Astrocyte of the hippocampus (primary cell): ENCODE data around the gene ST3GAL3.

Experiments
- DNase-seq: peaks from one replicate; pipeline ENCODE4 v3.0.0; 2011; ENCODE audit warnings: low read depth, low spot score

ST3GAL3 gene

GRCh38 chr1:43938383-43938782 is 231.0 kb downstream of the ST3GAL3 start:
- DNase-seq: no peak

DNA sequence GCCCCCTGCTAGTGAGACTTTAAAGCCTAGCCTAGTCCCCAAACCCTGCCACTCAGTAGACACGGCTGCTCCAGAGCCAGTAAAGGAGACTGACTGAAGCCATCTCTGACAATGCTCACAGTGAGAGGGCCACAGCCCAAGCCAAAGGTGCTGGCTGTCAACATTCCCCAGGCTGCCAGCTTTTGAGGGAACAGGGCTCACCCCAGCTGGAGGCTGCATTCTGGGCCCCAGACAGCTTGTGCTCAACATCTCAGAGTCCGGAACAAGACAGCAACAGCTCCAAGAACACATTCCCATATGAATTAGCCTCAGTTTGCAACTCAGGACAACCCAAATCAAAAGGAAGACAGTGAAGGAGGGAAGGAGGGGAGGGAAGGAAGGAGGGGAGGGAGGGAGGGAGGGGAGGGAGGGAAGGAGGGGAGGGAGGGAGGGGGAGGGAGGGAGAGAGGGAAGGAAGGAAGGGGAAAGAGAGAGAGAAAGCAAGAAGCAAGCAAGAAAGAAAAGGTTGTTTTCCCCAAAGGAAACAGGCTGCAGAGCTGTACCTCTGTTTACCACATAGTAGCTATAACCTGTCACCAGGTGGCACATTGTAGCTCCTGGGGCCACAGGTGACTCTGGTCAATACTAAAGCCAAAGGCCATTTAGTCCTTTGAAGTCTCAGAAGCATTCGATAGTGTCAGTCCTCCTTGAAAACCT is 231.7 kb downstream of the ST3GAL3 start:
- no peak for DNase-seq

GRCh38 chr1:43942411-43942810 is 235.1 kb downstream of the ST3GAL3 start:
- DNase-seq: no peak

DNA sequence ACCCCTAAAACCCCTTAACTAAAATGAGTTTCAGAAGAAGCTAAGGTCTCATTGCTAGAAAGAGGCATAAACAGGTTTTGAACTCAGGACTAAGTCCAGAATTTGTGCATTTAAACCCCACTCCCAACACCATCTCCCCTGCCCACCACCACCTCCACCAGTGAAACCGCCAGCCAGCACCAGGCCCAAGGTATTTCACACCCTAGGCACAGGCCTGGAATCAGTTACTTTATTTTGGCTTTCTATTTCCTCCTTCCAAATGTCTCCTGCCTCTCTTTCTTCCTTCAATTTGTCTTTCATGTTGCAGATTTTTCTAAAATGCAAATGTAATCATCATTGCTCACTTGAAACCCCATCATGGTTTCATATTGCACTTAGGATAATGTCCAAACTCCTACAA is 237.5 kb downstream of the ST3GAL3 start:
- DNase-seq: no peak

- no peak for DNase-seq
These were observed 238.4 kb downstream of the ST3GAL3 start for GRCh38 chr1:43945674-43946235.

DNA sequence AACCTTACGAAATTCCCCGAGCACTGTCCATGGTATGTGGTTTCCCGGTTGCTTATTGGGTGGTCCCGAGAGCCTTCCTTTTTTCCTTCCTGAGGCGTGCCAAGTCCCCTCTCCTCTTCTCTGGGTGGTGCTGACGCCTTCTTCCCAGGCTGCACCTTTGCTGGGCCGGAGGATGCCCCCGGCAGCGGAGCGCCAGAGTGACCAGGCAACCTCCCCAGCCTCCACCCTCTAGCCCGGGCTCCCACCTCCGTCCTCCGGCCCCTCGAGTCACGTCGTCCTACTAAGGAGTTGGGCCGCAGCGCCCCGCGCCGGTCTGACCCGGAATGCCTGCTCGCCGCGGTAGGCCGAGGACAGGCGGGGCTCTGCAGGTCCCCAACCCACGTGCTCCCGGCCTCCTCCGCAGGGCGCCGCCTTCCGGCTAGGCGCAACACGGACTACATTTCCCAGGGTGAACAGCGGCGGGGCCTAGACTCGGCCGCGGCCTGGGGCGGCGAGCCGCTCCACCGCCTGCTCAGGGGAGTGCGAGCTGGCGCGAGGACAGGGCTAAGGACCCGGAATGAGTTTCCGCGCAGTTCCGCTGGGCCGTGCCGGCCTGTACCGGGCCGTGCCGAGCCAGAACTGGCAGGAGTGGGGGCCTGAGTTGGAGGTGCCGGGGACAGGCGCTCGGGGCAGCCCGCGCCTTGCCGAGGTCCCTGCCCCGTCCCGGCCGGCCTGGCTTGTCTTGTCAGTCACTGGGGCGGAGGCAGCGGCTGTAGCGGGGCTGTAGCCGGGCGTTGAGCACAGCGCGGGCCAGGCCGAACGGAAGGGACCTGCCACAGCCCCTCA is 239.1 kb downstream of the ST3GAL3 start, which contains the start of gene IPO13:
IPO13 (plus strand) TSS at position 715 of the 825 bp plus-strand sequence. CDS start 651 bp downstream, outside the sequence.
- DNase-seq: peak; percentile 98

- no peak for DNase-seq
These were observed 239.9 kb downstream of the ST3GAL3 start for GRCh38 chr1:43947061-43947873.

DNA sequence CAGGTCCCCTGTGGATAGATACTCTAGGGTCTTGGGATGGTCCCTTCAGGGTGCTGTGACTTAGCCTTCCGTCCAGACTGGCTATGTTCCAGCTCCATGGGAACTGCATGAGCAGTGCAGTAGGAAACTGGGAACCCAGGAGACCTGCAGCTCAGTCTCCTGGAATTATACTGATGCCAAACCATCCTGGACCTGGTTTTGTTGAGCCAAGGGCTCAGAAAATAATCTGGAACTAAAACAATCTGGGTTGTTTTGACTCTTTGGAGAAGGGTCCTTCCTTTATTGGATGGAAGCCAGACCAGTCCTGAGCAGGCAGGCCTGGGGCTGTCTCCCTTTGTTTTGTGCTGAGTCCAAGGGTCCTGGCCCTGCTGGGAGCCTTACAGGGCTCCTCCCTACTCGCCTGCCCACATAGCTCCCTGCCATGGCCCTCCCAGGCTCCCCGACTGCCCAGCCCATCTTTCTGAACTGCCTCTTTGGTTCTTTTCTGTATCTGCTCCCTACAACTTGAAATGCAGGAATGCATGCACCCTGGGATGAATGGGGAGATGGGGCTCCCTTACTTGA is 240.6 kb downstream of the ST3GAL3 start:
- peak; percentile 21 for DNase-seq

DNA sequence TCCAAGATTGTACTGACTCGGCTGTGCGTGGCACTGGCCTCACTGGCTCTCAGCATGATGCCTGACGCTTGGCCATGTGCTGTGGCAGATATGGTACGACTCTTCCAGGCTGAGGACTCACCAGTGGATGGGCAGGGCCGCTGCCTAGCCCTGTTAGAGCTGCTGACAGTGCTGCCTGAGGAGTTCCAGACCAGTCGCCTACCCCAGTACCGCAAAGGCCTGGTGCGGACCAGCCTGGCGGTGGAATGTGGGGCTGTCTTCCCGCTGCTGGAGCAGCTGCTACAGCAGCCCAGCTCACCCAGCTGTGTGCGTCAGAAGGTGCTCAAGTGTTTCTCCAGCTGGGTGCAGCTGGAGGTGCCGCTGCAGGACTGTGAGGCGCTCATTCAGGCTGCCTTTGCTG is 242.3 kb downstream of the ST3GAL3 start:
- no peak for DNase-seq

DNA sequence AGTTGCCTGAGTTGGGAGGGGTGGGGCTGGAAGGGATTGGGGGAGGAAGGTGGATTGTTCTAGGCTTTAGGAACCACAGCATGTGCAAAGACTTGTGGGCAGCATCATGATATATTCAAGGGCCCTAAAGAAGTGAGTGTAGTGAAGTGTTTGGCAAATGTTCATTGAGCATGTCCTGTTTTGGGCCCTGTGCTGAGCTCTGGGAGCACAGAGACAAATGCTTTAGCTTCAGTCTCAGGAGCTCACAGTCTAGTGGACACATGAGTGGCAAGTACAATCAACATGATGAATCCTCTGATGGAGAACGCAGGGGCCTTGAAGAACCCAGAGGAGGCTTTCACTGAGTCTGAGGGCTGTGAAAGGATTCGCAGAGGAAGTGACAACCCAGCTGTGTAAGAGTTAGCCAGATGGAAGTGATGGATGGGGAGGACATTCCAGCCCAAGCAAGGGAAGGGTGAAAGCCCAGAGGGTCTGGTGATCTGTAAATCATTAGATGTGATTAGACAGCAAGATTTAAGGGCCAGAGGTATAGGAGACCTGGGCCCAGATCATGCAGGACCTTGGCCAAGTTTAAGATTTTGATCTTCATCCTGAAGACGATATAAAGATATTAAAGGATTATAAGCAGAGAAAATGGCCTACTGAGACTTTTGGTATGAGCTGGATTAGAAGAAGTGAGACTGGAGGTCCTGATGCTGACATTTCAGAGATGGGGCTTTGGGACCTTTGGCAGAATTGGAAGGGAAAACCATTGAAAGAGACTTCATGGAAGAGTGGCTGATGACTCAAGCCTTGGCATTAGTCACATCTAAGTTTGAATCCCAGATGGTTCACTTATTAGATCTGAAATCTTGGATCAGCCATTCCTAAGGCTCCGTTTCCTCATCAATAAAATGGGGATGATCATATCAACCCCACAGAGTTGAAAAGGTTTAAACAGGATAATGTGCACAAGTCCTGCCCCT is 244.0 kb downstream of the ST3GAL3 start:
- no peak for DNase-seq

DNA sequence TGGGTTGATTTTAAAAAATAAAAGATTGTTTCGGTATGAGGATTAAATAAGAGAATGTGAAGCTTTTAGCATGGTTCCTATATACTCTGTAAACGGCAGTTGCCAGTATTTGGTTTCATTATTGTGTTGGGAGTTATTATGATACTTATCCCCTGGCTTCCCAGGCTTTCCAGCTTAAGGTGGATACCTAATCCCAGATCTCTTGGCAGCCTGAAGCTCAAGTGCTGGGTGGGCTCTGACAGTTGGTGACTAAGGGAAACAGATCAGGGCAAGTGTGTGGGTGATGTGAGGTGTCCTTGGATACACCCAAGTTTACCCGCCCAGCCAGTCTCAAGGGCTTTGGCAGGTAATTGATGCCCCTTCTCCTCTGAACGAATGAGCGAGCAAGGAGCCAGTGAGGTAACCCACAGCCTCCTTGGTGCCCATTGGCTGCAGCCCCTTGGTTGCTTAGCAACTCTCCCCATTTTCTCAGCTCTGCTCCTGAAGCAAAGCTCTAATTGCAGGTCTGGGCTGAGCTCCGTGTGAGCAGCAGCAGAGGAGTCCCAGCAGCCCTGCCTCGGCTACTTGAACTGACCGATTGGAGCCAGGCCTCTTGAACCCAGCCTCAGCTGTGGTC is 245.5 kb downstream of the ST3GAL3 start:
- peak; percentile 20 for DNase-seq

GRCh38 chr1:43953361-43953760 is 246.0 kb downstream of the ST3GAL3 start:
- DNase-seq: no peak

GRCh38 chr1:43954036-43954435 is 246.7 kb downstream of the ST3GAL3 start:
- DNase-seq: no peak

- DNase-seq: no peak
These were observed 248.9 kb downstream of the ST3GAL3 start for GRCh38 chr1:43956234-43956633.

- no peak for DNase-seq
These were observed 250.2 kb downstream of the ST3GAL3 start for GRCh38 chr1:43957407-43958040.

DNA sequence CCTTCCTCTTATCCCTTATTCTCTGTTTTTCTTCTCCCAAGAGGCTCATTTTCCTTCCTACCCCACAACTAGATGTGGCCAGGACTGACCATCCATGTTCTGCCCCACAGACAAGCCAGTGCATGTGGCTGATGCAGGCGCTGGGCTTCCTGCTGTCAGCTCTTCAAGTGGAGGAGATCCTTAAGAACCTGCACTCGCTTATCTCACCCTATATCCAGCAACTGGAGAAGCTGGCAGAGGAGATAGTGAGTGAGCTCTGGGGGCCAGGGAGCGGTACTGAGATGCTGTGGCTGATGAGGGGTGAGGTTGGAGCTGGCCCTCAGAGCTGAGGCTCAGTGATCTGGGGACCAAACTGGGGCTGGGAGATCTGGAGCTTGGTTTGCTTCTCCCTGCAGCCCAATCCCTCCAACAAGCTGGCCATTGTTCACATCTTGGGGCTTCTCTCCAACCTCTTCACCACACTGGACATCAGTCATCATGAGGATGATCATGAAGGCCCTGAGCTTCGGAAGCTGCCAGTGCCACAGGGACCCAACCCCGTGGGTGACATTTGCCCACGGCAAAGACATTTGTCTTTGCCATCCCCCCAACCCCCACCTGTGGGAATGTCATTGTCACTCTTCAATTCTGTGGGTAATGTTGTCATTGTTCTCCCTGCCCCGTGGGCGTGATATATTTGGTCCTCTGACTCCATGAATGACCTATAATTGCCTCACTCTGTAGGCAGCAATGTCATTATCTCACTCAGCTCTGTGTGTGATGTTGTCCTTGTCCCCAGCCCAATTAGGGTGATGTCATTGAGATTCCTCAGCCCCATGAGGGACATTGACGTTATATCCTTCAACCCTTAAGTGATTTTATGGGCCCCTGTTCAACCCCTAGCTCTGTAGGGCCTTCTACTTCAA is 251.3 kb downstream of the ST3GAL3 start:
- DNase-seq: no peak

DNA sequence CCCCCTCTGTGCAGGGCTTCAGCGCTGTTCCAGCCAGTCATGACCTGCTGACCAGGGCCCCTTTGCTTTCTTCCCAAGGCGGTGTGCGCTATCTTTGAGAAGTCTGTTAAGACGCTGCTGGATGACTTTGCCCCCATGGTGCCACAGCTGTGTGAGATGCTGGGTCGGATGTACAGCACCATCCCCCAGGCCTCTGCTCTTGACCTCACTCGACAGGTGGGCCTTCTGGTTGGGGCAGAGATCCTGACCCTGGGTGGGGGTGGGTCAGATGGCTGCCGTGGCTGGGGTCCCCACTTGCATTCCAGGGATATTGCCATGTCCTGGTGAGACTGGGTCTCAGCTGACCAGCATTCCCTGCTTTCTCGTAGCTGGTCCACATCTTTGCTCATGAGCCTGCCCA is 253.5 kb downstream of the ST3GAL3 start:
- DNase-seq: no peak

GRCh38 chr1:43961692-43962091 is 254.4 kb downstream of the ST3GAL3 start:
- no peak for DNase-seq
